K562 (cell line): ENCODE results near the gene REEP2. TPM values are rescaled to one million over a fixed set of nuclear protein-coding genes. Genes with fewer than 3 reads are reported as not detected.

ENCODE experiments used
- GABPB2 ChIP-seq: fragments of 250-450 bp; sonication (Bioruptor Pico); conservative IDR thresholded peaks from 2 replicates; pipeline ENCODE4 v1.5.1; 2021; ENCODE audit warnings: mild to moderate bottlenecking
- MBD2 ChIP-seq: sonication (generic); IDR thresholded peaks from 2 replicates; pipeline ENCODE4 v1.6.1; 2016; ENCODE audit warnings: low read depth, borderline replicate concordance
- MYBL2 ChIP-seq, 2 experiments: fragments of 450-650 bp in 1 of 2; sonication (generic) in 1 of 2; formaldehyde crosslinking in 1 of 2; IDR thresholded peaks; 2 replicates each; pipeline versions ENCODE4 v1.6.1 to v1.8.1; 2017 to 2022; ENCODE audit warnings: borderline replicate concordance in 1 of 2, inconsistent platforms in 1 of 2, low read depth in 1 of 2, mild to moderate bottlenecking in 1 of 2, missing genetic modification reagents in 1 of 2, moderate library complexity in 1 of 2
- SRSF3 ChIP-seq: fragments of 200-400 bp; formaldehyde crosslinking; IDR thresholded peaks from 2 replicates; pipeline ENCODE4 v1.6.1; 2016; ENCODE audit warnings: mild to moderate bottlenecking, low read length, moderate library complexity; ENCODE audit not compliant: insufficient read depth
- ZNF134 ChIP-seq: fragments of 250-450 bp; sonication (Bioruptor Pico); conservative IDR thresholded peaks from 2 replicates; pipeline ENCODE4 v1.4.0; 2020
- ZNF263 ChIP-seq: sonication (generic); formaldehyde crosslinking; IDR thresholded peaks from 2 replicates; pipeline ENCODE4 v1.8.0; 2022; ENCODE audit warnings: mild to moderate bottlenecking, missing genetic modification reagents, borderline replicate concordance
- ZNF699 ChIP-seq: fragments of 250-450 bp; sonication (Bioruptor Pico); IDR thresholded peaks from 2 replicates; pipeline ENCODE4 v1.8.0; 2021; ENCODE audit warnings: mild to moderate bottlenecking, moderate library complexity; ENCODE audit not compliant: insufficient replicate concordance
- polyA plus RNA-seq, 8 experiments: library from polyadenylated mRNA; depleted of rRNA in 4 of 8; stranded (reverse) in 5 of 8; unstranded in 3 of 8; fragments of >200 nt; fragmentation: Nextera tagmentation in 2 of 8; fragmentation: Illumina TruSeq in 1 of 8; extraction: Ambion mirVana in 2 of 8; extraction: Trizol in 1 of 8; gene quantifications; 2 replicates each; pipeline versions ENCODE4 v1.2.1 to v1.2.3, GENCODE V29; 2011 to 2014; ENCODE audit warnings: inconsistent platforms in 1 of 8, missing spikeins in 1 of 8
- total RNA-seq, 7 experiments: library from RNA; depleted of rRNA in 6 of 7; stranded (reverse); fragments of >200 nt in 6 of 7; fragmentation: Illumina TruSeq in 2 of 7; extraction: Trizol in 2 of 7; gene quantifications; 2 replicates each; pipeline versions ENCODE4 v1.2.1 to v1.2.3, GENCODE V29; 2011 to 2021; ENCODE audit warnings: low replicate concordance in 1 of 7
- TF ChIP-seq, protein P1 (sequence below): sonication (generic); formaldehyde crosslinking; IDR thresholded peaks from 2 replicates; pipeline ENCODE4 v1.8.0; 2022; ENCODE audit warnings: mild to moderate bottlenecking, missing genetic modification reagents, borderline replicate concordance
- TF ChIP-seq, protein P2 (sequence below): fragments of 450-650 bp; IDR thresholded peaks from 2 replicates; pipeline ENCODE4 v1.6.1; 2016
- TF ChIP-seq, protein P3 (sequence below): fragments of 200-800 bp; sonication (Bioruptor generic); IDR thresholded peaks from 2 replicates; pipeline ENCODE4 v1.6.1; 2017; ENCODE audit warnings: missing genetic modification characterization, missing compliant biosample characterization
- TF ChIP-seq, protein P4 (sequence below): sonication (generic); formaldehyde crosslinking; IDR thresholded peaks from 2 replicates; pipeline ENCODE4 v1.8.1; 2023; ENCODE audit warnings: mild to moderate bottlenecking, missing genetic modification reagents
- TF ChIP-seq, protein P5 (sequence below): fragments of 450-650 bp; formaldehyde crosslinking; conservative IDR thresholded peaks from 2 replicates; pipeline ENCODE4 v1.4.0; 2022; ENCODE audit warnings: mild to moderate bottlenecking, missing genetic modification characterization
- TF ChIP-seq, protein P6 (sequence below): fragments of 150-350 bp; conservative IDR thresholded peaks from 2 replicates; pipeline ENCODE4 v1.6.1; 2014; ENCODE audit warnings: low read length
- TF ChIP-seq, protein P7 (sequence below): fragments of 250-450 bp; sonication (Bioruptor Pico); IDR thresholded peaks from 2 replicates; pipeline ENCODE4 v1.5.0; 2022; ENCODE audit warnings: mild to moderate bottlenecking

REEP2 gene
- total and polyA plus RNA-seq, 9 of the 15 experiments (the other 6 are each of a cell fraction or from before 2014, with no cell fraction given), result 0.03 to 1.1 (median 0.12) TPM; not detected in 1

DNA sequence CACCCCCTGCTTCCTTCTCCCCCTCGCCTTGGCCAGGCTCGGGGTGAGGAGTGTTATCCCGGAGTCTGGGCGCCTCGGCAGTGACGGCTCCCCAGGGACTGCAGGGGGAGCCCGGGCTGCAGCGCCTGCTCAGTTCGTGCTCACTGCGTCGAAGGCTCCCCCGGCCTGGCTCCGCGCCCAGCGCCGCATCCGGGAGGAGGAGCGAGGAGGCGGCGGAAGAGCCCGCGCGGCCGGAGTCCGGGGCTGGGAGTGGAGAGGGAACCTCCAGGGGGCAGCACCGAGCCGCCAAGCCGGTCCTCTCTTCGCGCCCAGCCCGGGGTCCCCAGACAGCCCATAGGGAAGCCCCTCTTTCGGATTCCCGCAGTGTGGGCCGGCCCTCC lies 25.1 kb downstream of the REEP2 start (continued):
- TF ChIP-seq ZNF263 (CRISPR knock-in tag) (peak; percentile 96), MBD2 (peak; percentile 46; the same call in 1 of the 2 replicates), ZNF134 (CRISPR knock-in tag) (no peak; the same call in 1 of the 2 replicates), ZNF699 (CRISPR knock-in tag) (no peak), GABPB2 (CRISPR knock-in tag) (no peak), SRSF3 (0 out of 2 replicates have a peak, but pooled peaks have one; percentile 33), MYBL2 (IDR thresholded peaks at IDR 0.05; ENCODE audit: low read depth) (no peak), MYBL2 (CRISPR knock-in tag; IDR thresholded peaks at IDR 0.05; ENCODE audit: borderline replicate concordance) (no peak)
- TF ChIP-seq, protein P1, sequence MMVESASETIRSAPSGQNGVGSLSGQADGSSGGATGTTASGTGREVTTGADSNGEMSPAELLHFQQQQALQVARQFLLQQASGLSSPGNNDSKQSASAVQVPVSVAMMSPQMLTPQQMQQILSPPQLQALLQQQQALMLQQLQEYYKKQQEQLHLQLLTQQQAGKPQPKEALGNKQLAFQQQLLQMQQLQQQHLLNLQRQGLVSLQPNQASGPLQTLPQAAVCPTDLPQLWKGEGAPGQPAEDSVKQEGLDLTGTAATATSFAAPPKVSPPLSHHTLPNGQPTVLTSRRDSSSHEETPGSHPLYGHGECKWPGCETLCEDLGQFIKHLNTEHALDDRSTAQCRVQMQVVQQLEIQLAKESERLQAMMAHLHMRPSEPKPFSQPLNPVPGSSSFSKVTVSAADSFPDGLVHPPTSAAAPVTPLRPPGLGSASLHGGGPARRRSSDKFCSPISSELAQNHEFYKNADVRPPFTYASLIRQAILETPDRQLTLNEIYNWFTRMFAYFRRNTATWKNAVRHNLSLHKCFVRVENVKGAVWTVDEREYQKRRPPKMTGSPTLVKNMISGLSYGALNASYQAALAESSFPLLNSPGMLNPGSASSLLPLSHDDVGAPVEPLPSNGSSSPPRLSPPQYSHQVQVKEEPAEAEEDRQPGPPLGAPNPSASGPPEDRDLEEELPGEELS (CRISPR knock-in tag), result 0 out of 2 replicates have a peak, but pooled peaks have one; percentile 24
- TF ChIP-seq, protein P2, sequence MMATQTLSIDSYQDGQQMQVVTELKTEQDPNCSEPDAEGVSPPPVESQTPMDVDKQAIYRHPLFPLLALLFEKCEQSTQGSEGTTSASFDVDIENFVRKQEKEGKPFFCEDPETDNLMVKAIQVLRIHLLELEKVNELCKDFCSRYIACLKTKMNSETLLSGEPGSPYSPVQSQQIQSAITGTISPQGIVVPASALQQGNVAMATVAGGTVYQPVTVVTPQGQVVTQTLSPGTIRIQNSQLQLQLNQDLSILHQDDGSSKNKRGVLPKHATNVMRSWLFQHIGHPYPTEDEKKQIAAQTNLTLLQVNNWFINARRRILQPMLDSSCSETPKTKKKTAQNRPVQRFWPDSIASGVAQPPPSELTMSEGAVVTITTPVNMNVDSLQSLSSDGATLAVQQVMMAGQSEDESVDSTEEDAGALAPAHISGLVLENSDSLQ, result no peak
- TF ChIP-seq, protein P3, sequence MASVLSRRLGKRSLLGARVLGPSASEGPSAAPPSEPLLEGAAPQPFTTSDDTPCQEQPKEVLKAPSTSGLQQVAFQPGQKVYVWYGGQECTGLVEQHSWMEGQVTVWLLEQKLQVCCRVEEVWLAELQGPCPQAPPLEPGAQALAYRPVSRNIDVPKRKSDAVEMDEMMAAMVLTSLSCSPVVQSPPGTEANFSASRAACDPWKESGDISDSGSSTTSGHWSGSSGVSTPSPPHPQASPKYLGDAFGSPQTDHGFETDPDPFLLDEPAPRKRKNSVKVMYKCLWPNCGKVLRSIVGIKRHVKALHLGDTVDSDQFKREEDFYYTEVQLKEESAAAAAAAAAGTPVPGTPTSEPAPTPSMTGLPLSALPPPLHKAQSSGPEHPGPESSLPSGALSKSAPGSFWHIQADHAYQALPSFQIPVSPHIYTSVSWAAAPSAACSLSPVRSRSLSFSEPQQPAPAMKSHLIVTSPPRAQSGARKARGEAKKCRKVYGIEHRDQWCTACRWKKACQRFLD, result no peak
- TF ChIP-seq, protein P4, sequence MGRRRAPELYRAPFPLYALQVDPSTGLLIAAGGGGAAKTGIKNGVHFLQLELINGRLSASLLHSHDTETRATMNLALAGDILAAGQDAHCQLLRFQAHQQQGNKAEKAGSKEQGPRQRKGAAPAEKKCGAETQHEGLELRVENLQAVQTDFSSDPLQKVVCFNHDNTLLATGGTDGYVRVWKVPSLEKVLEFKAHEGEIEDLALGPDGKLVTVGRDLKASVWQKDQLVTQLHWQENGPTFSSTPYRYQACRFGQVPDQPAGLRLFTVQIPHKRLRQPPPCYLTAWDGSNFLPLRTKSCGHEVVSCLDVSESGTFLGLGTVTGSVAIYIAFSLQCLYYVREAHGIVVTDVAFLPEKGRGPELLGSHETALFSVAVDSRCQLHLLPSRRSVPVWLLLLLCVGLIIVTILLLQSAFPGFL (CRISPR knock-in tag), result no peak
- TF ChIP-seq, protein P5, sequence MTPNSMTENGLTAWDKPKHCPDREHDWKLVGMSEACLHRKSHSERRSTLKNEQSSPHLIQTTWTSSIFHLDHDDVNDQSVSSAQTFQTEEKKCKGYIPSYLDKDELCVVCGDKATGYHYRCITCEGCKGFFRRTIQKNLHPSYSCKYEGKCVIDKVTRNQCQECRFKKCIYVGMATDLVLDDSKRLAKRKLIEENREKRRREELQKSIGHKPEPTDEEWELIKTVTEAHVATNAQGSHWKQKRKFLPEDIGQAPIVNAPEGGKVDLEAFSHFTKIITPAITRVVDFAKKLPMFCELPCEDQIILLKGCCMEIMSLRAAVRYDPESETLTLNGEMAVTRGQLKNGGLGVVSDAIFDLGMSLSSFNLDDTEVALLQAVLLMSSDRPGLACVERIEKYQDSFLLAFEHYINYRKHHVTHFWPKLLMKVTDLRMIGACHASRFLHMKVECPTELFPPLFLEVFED (CRISPR knock-in tag), result no peak
- TF ChIP-seq, protein P6, sequence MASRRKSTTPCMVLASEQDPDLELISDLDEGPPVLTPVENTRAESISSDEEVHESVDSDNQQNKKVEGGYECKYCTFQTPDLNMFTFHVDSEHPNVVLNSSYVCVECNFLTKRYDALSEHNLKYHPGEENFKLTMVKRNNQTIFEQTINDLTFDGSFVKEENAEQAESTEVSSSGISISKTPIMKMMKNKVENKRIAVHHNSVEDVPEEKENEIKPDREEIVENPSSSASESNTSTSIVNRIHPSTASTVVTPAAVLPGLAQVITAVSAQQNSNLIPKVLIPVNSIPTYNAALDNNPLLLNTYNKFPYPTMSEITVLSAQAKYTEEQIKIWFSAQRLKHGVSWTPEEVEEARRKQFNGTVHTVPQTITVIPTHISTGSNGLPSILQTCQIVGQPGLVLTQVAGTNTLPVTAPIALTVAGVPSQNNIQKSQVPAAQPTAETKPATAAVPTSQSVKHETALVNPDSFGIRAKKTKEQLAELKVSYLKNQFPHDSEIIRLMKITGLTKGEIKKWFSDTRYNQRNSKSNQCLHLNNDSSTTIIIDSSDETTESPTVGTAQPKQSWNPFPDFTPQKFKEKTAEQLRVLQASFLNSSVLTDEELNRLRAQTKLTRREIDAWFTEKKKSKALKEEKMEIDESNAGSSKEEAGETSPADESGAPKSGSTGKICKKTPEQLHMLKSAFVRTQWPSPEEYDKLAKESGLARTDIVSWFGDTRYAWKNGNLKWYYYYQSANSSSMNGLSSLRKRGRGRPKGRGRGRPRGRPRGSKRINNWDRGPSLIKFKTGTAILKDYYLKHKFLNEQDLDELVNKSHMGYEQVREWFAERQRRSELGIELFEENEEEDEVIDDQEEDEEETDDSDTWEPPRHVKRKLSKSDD, result no peak
- TF ChIP-seq, protein P7, sequence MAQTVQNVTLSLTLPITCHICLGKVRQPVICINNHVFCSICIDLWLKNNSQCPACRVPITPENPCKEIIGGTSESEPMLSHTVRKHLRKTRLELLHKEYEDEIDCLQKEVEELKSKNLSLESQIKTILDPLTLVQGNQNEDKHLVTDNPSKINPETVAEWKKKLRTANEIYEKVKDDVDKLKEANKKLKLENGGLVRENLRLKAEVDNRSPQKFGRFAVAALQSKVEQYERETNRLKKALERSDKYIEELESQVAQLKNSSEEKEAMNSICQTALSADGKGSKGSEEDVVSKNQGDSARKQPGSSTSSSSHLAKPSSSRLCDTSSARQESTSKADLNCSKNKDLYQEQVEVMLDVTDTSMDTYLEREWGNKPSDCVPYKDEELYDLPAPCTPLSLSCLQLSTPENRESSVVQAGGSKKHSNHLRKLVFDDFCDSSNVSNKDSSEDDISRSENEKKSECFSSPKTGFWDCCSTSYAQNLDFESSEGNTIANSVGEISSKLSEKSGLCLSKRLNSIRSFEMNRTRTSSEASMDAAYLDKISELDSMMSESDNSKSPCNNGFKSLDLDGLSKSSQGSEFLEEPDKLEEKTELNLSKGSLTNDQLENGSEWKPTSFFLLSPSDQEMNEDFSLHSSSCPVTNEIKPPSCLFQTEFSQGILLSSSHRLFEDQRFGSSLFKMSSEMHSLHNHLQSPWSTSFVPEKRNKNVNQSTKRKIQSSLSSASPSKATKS (CRISPR knock-in tag), result no peak
